HuH-7 (cell line): Measurements from ENCODE around the gene CCZ1.
"Not testable (repeated sequence)": the region's sequence is repeated elsewhere in the genome, so short reads cannot be mapped to it uniquely, and the experiment has no call there.

Experiments
- DNase-seq: peaks from one replicate; pipeline ENCODE4 v3.0.0; 2011; ENCODE audit warnings: low spot score

Gene CCZ1

GRCh38 chr7:5898480-5899224, at the start of gene CCZ1:
TSS of gene CCZ1 (plus strand) at chr7:5898733. CDS start at chr7:5898800, 67 bp downstream.
- DNase-seq: not testable (repeated sequence)

DNA sequence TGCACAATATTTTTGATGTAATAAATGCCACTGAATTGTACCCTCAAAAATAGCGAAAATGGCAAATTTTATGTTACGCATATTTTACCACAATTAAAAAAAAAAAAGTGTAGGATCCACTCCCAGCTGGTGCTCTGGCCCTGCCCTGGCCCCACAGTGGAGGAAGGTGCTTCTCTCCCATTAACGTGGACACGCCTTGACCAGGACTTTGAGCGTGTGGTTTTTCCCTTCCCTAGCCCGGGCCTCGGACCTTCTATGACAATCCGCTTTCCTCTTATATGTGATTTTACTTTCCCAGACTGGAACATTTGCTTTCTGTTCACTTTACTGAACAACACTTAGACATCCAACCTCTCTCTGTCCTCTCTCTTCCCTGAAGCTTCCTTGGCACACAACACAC, 47.6 kb upstream of the CCZ1 start:
- no peak for DNase-seq

DNA sequence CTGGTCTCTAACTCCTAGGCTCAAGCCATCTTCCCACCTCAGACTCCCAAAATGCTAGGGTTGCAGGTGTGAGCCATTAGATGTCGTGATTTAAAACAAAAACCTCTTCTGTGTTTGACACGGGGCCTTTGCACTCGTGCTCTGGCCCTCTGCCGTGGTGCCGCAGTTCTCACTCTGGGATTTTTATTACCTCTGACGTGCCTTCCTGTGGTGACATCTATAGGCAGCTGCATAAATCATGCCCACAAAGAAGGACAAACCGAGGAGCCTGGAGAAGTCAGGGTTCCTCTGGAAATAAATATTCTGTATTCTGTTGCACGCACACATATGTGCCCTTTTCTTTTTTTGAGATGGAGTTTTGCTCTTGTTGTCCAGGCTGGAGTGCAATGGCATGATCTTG, 43.8 kb upstream of the CCZ1 start:
- DNase-seq: no peak

DNA sequence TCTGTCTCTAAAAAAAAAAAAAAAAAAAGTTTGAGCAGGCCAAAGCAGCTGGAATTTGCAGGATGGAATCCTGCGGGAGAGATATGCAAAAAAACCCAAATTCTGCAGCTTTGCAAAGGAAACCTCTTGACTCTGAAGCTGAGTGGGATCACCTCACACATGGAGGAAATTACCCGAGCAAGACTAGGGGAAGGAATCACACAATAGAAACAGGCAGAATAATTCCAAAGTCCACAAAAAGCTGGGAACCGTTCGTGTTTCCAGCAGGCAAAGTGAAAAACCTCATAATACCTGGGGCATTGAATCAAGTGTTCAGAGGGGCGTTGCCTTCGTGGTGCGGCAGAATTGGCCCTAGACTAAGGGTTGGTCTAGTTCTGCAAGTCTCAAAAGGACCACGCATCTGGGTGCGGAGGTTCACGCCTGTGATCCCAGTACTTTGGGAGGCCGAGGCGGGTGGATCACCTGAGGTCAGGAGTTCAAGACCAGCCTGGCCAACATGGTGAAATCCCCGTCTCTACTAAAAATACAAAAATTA, 41.4 kb upstream of the CCZ1 start:
- DNase-seq: not testable (repeated sequence)

DNA sequence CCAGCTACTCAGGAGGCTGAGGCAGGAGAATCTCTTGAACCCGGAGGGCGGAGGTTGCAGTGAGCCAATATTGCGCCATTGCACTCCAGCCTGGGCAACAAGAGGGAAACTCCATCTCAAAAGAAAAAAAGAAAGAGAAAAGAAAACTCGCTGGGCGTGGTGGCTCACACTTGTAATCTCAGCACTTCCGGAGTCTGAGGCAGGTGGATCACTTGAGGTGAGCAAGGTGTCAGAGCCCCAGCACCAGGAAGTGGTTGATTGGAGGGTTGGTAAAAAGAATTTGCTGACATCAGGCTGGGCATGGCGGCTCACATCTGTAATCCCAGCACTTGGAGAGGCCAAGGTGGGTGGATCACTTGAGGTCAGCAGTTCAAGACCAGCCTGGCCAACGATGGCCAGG, 40.0 kb upstream of the CCZ1 start:
- not testable (repeated sequence) for DNase-seq

DNA sequence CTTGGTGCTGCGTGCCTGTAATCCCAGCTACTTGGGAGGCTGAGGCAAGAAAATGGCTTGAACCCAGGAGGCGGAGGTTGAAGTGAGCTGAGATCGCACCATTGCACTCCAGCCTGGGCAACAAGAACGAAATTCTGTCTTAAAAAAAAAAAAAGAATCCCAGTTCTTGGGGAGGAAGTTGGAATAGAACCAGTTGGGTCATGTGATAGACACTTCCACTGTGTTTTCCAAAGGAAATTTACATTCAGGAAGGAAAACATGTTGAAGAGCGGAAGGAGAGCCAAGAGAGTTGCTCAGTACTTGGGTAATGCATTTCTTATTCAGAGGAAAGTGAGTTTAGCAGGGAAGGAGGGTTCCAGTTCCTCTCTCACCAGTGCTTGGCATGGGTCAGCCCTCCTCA, 37.3 kb upstream of the CCZ1 start:
- not testable (repeated sequence) for DNase-seq

DNA sequence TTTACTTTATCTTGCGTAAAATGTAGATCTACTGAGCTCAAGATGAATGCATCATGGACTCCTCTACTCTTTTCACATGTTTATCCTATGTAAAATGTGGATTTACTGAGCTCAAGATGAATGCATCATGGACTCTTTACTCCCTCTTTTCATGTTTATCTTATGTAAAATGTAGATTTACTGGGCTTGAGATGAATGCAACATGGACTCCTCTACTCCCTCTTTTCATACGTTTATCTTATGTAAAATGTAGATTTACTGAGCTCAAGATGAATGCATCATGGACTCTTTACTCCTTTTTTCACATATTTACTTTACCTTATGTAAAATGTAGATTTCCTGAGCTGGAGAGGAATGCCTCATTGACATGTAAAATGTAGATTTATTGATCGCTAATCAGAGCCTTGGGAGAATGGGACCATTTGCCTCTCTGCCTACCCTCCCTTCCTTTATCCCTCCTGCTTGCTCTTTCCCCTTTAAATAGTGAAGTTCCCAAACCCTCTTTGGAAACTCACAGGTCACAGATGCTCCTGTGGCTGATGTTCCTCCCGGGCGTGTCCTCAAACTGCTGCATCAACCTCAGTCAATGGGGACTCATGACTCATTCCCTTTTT, 35.7 kb upstream of the CCZ1 start:
- not testable (repeated sequence) for DNase-seq

- DNase-seq: not testable (repeated sequence)
These were observed 33.1 kb upstream of the CCZ1 start for GRCh38 chr7:5865279-5865931.

DNA sequence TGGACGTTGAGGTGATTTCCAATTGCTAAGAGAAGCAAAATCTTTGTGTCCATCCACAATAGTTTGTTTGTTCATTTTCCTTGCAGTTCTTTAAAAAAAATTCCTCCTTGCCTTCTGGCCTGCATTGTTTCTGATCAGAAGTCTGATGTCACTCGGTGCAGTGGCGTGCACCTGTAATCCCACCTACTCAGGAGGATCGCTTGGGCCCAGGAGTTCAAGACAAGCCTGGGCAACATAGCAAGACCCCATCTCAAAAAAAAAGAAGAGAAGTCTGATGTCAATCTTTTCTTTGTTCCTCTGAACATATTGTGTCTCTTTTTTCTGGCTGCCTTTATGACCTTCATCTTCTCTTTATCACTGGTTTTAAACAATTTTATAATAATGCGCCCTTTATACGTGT, 31.5 kb upstream of the CCZ1 start:
- DNase-seq: no peak

DNA sequence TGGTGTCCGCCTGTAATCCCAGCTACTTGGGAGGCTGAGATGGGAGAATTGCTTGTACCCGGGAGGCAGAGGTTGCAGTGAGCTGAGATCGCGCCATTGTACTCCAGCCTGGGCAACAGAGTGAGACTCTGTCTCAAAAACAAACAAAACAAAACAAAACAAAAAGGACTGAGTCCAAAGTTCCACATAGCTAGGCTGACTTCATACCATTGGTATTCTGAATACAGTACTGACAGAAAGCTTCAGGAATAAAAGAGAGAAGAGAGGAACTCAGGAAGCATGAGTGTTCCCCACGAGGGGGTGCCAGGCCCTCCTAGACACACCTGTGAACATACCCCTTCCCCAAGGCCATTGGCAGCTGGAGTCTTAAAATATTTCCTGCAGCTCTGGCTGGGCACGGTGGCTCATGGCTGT, 29.6 kb upstream of the CCZ1 start:
- peak; percentile 36 for DNase-seq

DNA sequence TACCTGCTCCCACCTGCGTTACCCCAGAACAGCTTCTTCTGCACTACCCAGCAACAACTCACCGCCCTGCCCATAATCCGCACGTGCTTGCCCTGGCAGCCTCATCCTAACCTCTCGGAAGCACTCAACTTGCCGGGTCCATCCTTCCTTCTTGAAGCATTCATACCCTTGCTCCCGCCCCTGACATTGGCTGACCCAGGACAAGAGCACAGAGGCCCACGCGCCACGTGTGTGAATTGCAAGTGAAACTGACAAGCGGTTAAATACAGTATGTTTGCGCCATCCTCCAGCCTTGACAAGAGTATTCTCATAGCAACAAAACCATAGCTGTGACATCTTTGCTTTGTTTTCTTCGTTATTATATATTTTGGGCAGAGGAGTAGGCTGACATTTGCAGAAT, 28.8 kb upstream of the CCZ1 start:
- DNase-seq: no peak

DNA sequence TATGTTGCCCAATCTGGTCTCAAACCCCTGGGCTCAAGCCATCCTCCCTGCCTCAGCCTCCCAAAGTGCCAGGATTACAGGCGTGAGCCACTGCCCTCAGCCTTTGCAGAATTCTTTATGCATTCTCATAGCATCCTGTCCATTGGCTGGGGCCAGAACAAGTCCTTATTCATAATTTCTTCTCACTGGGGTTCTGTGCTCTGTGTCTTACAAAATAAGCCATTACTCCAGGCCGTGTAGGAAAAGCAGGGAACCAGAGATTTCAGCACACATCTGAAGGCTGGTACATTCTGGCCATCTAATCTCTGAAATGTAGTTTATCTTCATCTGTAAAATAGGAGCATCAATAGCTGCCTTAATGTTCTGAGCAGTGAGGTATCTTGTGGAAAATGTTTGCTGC, 28.2 kb upstream of the CCZ1 start:
- DNase-seq: no peak

GRCh38 chr7:5872326-5872725, 26.2 kb upstream of the CCZ1 start:
- no peak for DNase-seq

DNA sequence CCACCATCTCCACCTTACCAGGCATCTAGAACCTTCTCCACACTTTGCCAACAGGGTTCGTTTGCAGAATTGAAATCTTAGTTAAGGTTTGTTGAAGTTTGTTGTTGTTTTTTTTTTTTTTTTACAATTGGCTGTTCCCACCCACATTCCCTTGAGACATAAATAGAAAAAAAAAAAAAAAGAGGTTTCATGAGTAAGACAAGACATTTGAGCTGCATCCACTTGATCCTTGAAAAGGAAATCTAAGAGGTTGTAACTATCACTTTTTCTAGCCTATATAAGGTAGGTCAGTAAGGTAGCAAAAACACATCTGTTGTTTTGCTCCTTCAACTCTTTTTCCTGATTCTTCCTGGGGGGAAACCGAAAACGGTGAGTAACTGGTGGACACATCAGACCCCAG, 18.9 kb upstream of the CCZ1 start:
- DNase-seq: not testable (repeated sequence)

DNA sequence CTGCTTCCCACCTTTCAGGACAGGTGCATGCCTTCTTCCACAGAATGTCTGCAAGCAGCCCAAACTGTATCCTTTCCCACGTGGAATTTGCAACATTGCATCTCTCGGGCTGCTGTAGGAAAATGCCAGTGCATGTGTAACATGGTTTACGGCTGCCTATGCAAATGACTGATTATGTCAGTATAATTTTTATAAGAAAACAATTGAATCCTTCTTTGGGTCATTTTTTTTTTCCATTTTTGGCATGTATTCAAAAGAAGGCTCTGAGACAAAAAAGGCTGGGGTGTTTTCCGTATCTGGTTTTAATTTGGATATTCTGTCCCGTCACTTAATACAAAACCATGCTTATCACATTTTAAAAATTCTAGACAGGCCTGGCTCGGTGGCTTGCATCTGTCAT, 18.4 kb upstream of the CCZ1 start:
- DNase-seq: not testable (repeated sequence)

DNA sequence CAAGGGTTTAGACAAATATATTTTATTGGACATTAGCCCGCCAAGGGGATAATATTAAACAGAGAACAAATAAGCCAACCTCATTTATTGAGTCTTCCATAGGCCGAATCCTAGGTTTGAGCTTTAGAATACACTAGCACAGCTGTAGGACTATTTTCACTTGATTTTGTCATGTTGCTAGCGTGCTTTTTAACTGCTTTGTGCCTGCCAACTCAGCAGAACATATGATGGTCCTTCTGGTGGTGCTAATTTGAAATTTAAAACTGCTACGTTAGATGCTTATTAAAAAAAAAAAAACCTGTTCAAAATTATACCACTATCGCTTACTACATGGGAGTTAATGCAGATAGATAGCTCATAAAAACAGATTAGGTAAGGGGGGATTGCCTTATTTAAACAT, 14.1 kb upstream of the CCZ1 start:
- not testable (repeated sequence) for DNase-seq

DNA sequence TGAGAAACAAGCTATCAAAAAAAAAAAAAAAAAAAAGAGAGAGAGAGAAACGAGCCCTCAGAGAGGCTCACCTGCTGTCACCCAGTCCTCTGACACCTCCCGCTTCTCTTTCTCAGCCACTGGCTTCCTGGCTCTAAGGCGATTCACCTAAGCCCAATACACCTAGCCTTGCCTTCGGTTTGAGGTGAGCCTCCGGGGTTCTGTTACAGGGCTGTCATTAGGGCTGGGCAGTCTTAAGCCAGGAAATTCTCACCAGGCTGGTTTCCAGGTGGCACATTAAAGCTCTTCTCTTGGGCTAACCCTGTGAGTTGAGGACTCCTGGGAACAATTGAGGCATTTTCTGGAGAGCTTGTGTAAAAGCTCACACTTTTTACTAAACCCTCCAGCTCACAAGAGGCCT, 10.5 kb upstream of the CCZ1 start:
- DNase-seq: not testable (repeated sequence)

DNA sequence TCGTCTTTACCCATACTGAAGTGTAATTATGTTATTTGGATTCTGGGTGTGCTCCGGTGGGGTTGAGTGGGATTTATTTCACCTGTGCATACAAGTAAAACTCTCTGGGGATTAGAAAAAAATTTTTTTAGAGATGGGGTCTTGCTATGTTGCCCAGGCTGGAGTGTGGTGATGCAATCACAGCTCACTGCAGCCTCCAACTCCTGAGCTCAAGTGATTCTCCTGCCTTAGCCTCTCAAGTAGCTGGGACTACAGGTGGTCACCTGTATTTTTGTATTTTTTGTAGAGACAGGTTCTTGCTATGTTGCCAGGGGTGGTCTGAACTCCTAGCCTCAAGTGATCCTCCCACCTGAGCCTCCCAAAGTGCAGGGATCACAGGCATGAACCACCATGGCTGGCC, 8.3 kb upstream of the CCZ1 start:
- DNase-seq: not testable (repeated sequence)

DNA sequence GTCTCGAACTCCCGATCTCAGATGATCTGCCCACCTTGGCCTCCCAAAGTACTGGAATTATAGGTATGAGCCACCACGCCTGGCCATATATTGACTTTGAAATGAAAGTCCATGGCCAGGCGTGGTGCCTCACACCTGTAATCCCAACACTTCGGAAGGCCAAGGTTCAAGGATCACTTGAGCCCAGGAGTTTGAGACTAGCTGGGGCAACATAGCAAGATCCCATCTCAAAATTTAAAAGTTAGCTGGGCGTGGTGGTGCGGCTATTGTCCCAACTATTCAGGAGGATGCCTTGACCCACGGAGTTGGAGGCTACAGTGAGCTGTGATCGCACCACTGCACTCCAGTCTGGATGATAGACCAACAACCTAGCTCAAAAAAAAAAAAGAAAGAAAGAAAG, 6.0 kb upstream of the CCZ1 start:
- no peak for DNase-seq

GRCh38 chr7:5897369-5897919, 1.1 kb upstream of the CCZ1 start:
- not testable (repeated sequence) for DNase-seq

DNA sequence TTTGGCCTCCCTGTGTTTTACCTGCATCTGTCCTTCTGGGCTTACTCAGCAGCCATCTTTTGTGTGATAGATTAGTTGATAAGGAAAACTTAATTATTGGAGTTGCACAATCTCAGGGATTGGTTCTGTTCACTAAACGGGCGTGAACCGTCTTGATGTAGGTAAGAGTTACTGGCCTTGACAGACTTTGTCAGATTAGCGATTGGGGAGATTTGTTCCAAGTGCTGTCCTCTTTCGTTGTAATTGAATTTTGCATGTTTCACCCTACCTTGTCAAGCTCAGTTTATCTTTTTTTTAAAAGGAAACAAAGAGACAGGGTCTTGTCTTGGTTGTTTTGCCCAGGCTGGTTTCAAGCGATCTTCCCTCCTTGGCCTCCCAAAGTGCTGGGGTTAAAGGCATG, 4.5 kb downstream of the CCZ1 start:
- DNase-seq: not testable (repeated sequence)

DNA sequence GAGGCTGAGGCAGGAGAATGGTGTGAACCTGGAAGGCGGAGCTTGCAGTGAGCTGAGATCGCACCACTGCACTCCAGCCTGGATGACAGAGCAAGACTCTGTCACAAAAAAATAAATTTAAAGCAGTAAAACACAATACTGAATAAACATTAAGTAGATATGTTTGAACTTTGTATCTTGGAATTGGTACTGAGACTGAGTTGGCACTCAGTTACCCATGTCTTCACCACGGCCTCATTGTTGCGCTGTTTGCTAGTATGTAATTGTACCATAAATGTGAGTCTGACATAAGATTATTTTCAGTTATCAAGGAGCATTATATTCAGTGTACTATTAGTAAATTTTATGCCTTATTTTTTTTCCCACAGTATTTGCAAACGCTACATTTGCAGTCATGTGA, 6.2 kb downstream of the CCZ1 start:
- DNase-seq: not testable (repeated sequence)

GRCh38 chr7:5908835-5909234, 10.3 kb downstream of the CCZ1 start:
- DNase-seq: not testable (repeated sequence)
